ENCODE results near the gene HAGH. TPM values are rescaled to one million over a fixed set of nuclear protein-coding genes. Genes with fewer than 3 reads are reported as not detected.

Gene HAGH
- total RNA-seq, 4 donors from 2014 or later = 124 to 245 (median 175) TPM

DNA sequence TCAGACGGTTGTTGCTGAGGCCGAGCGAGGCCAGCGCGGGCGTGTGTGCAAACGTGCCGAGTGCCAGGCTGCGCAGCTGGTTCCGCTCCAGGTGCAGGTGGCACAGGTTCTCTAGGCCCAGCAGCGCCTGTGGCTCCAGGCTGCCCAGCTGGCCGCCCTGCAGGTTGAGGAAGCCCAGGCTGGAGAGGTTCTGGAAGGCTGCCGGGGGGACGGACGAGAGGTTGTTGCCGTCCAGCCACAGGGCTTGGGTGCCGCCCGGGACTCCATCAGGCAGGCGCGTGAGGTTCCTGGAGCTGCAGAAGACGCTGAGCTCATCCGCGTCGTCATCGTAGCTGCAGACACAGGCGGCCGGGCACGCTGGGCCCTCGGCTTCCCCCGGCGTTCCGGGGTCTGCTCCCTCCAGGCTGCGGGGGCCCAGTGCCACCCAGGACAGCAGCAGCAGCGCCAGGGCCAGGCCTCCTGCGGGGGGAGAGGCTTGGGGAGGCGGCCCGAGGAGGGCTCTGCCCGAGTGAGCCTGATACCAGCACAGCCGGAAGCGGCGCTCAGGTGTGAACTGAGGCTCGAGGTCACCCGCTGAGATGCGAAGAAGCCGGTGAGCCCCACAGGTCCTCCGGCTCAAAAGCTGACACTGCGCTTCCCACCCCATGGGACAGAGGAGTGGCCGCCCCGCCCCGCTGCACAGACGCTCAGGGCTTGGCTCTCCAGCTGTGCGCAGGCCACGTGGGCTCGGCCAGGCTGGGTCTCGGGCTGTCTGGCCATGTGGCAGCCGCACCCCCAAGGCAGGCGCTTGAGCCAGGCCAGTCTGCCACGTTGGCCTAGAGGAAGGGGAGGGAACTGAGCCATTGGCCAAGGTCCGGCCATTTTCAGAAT is 34.4 kb downstream of the HAGH start:
- TF ChIP-seq, protein P1, sequence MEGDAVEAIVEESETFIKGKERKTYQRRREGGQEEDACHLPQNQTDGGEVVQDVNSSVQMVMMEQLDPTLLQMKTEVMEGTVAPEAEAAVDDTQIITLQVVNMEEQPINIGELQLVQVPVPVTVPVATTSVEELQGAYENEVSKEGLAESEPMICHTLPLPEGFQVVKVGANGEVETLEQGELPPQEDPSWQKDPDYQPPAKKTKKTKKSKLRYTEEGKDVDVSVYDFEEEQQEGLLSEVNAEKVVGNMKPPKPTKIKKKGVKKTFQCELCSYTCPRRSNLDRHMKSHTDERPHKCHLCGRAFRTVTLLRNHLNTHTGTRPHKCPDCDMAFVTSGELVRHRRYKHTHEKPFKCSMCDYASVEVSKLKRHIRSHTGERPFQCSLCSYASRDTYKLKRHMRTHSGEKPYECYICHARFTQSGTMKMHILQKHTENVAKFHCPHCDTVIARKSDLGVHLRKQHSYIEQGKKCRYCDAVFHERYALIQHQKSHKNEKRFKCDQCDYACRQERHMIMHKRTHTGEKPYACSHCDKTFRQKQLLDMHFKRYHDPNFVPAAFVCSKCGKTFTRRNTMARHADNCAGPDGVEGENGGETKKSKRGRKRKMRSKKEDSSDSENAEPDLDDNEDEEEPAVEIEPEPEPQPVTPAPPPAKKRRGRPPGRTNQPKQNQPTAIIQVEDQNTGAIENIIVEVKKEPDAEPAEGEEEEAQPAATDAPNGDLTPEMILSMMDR (IDR thresholded peaks at IDR 0.05) = no peak
- no peak for TF ChIP-seq POLR2A (IDR thresholded peaks at IDR 0.05)
- TF ChIP-seq POLR2AphosphoS5 (IDR thresholded peaks at IDR 0.05) = no peak
- no peak for TF ChIP-seq EP300 (IDR thresholded peaks at IDR 0.05)
- no peak for ATAC-seq

DNA sequence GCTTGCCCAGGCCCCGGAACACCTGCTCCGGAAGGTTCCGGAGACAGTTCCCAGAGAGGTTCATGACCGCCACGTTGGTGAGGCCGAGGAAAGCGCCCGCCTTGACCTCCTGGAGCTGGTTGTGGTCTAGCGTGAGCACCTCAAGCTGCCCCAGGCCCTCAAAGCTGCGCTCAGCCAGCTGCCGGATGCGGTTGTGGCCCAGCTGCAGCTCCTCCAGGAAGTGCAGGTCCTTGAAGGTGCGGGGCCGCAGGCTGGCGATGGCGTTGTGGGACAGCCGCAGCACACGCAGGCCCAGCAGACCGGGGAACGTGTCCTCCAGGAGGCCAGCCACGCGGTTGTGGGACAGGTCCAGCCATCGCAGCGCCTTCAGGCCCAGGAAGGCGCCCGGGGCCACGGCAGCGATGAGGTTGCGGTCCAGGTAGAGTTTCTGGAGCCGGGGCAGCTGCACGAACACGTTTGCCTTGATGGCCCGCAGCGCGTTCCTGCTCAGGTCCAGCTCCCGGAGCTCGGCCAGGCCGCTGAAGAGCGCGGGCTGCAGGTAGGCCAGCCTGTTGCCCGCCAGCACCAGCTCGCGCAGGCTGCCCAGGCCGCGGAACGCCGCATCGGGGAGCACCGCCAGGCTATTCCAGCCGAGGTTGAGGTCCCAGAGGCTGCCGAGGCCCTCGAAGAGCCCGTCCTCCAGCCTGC is 35.2 kb downstream of the HAGH start:
- H3K4me3 ChIP-seq = no peak overlapping the region
- no peak overlapping the region for H3K27ac ChIP-seq
- no peaks in the 10 kb centered on the region for H3K27me3 ChIP-seq
- peaks cover 0 to 15% (median 0%) of the 10 kb centered on the region in 3 donors for H3K4me1 ChIP-seq
- H3K9me3 ChIP-seq = no peaks in the 10 kb centered on the region
- 100% methylated on average over 2 of the region's 53 CpGs; no CpG with 5 or more reads in 1 of the 2 donors for WGBS, 2 donors (ENCODE audit: low coverage in 1 of 2)
- H3K36me3 ChIP-seq = peaks cover 0 to 63% of the 10 kb centered on the region in 2 donors
- TF ChIP-seq, protein P1 (IDR thresholded peaks at IDR 0.05) = no peak
- no peak for TF ChIP-seq POLR2A (IDR thresholded peaks at IDR 0.05)
- ATAC-seq = no peak

More for the DNA sequence above, 34.4 kb downstream of the HAGH start:
- no CpG with 5 or more reads among the region's 59 CpGs for WGBS, 2 donors (ENCODE audit: low coverage in 1 of 2)
- Histone ChIP-seq H3K27me3 (no peaks in the 10 kb centered on the region), H3K4me3 (no peak overlapping the region), H3K27ac (no peak overlapping the region), H3K4me1 (peaks cover 0 to 7% (median 0%) of the 10 kb centered on the region in 3 donors), H3K9me3 (no peaks in the 10 kb centered on the region), H3K36me3 (peaks cover 0 to 55% of the 10 kb centered on the region in 2 donors)

DNA sequence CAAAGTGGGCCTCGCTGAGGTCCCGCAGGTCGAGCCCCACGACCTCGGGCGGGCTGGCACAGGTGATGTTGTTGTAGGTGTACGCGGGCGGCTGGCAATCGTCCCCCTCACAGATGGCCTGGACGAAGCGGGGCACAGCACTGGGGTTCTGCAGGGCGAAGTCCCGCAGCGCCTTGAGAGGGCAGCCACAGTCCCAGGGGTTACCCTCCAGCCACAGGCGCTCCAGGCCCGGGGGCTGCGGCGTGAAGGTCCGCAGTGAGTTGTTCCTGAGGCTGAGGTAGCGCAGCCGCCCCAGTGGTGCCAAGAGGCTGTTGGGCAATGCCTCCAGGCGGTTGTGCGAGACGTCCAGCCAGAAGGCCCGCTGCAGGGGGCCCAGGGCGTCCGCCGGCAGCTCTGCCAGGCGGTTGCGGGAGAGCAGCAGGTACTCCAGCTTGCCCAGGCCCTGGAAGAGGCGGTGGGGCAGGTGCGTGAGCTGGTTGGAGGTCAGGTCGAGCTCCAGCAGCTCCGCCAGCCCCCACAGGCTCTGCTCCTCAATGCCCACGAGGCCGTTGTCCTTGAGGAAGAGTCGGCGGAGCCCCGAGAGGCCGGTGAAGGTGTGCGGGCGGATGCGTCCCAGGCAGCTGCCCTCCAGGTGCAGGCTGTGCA is 35.9 kb downstream of the HAGH start:
- no peaks in the 10 kb centered on the region for H3K27me3 ChIP-seq
- H3K27ac ChIP-seq = no peak overlapping the region
- H3K9me3 ChIP-seq = no peaks in the 10 kb centered on the region
- TF ChIP-seq EP300 (IDR thresholded peaks at IDR 0.05) (no peak), POLR2AphosphoS5 (IDR thresholded peaks at IDR 0.05) (no peak), POLR2A (IDR thresholded peaks at IDR 0.05) (no peak)
- TF ChIP-seq, protein P1 (IDR thresholded peaks at IDR 0.05) = no peak
- 84% methylated on average over 12 of the region's 44 CpGs; no CpG with 5 or more reads in 1 of the 2 donors for WGBS, 2 donors (ENCODE audit: low coverage in 1 of 2)
- H3K36me3 ChIP-seq = peaks cover 0 to 69% of the 10 kb centered on the region in 2 donors
- no peak overlapping the region for H3K4me3 ChIP-seq
- no peak for ATAC-seq
- H3K4me1 ChIP-seq = peaks cover 0 to 21% (median 0%) of the 10 kb centered on the region in 3 donors

DNA sequence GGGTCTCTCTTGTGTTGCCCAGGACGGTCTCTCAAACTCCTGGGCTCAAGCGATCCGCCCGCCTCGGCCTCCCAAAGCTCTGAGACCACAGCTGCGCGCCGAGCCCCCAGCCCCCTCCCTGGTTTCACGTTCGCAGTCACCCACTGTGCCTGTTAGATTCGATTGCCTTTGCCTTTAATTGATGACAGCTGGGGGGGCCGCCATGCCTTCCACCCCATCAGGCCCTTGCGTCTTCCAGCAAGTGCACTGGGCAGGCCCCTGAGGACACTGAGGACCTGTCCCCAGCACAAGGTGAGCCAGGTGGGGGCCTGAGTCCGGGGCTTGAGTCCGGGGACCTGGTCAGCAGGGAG is 36.4 kb downstream of the HAGH start:
- no peaks in the 10 kb centered on the region for H3K27me3 ChIP-seq
- no peaks in the 10 kb centered on the region for H3K9me3 ChIP-seq
- H3K27ac ChIP-seq = no peak overlapping the region
- TF ChIP-seq EP300 (IDR thresholded peaks at IDR 0.05) (no peak), POLR2A (IDR thresholded peaks at IDR 0.05) (no peak), POLR2AphosphoS5 (IDR thresholded peaks at IDR 0.05) (no peak)
- TF ChIP-seq, protein P1 (IDR thresholded peaks at IDR 0.05) = no peak
- ATAC-seq = no peak
- H3K4me1 ChIP-seq = peaks cover 0 to 26% (median 2%) of the 10 kb centered on the region in 3 donors
- peaks cover 0 to 74% of the 10 kb centered on the region in 2 donors for H3K36me3 ChIP-seq
- no peak overlapping the region for H3K4me3 ChIP-seq
- WGBS, 2 donors (ENCODE audit: low coverage in 1 of 2) = 100% methylated on average over 5 of the region's 15 CpGs; no CpG with 5 or more reads in 1 of the 2 donors
